GM12878 (cell line): ENCODE data around the gene CAPZB. TPM values are rescaled to one million over a fixed set of nuclear protein-coding genes. Genes with fewer than 3 reads are reported as not detected.

Experiments used
- ATAC-seq: fragments of 200-7000 bp; cut with Tn5 transposase; 3 replicates; pipeline ENCODE4 v1.9.1; 2020; ENCODE audit warnings: mild to moderate bottlenecking, moderate library complexity
- BruUV-seq: library from RNA; stranded (reverse); fragments of 400-500 nt; replicated peaks from 2 replicates; lab custom pipeline; 2021; lab: Mats Ljungman, UMichigan
- CTCF ChIA-PET: fragments of 300-600 bp; sonication (Branson Sonifier 250); formaldehyde crosslinking; extraction: SDS; loops from one replicate; lab custom pipeline; 2021; ENCODE audit warnings: inconsistent platforms; lab: Yijun Ruan, JAX
- POLR2A ChIA-PET: fragments of 350-600 bp; formaldehyde crosslinking; extraction: SDS; loops from one replicate; lab custom pipeline; 2021; ENCODE audit warnings: inconsistent platforms; lab: Charles Lee
- RAD21 ChIA-PET: fragments of 300-600 bp; sonication (Branson Sonifier 250); formaldehyde crosslinking; loops from one replicate; lab custom pipeline; 2023; ENCODE audit warnings: antibody characterized with exemption; ENCODE audit not compliant: unreplicated experiment; lab: Charles Lee
- SMC1A ChIA-PET: fragments of 300-600 bp; sonication (Branson Sonifier 250); formaldehyde crosslinking; loops from one replicate; lab custom pipeline; 2023; ENCODE audit not compliant: unreplicated experiment, uncharacterized antibody; lab: Charles Lee
- DNase-seq: peaks from one replicate; pipeline ENCODE4 v3.0.0-alpha.2; 2011; ENCODE audit warnings: low read depth, low spot score
- FAIRE-seq: peaks from 3 replicates; lab custom pipeline; 2011; peaks lifted over from hg19 to GRCh38; lab: Jason Lieb, UNC
- H2AFZ ChIP-seq: 2 replicates; pipeline ENCODE4 v1.6.0; 2011; ENCODE audit warnings: low read depth, low read length, control low read depth; ENCODE audit not compliant: control insufficient read depth
- H3K27ac ChIP-seq: 2 replicates; pipeline ENCODE4 v1.5.1; 2011; ENCODE audit warnings: control low read depth; ENCODE audit not compliant: control insufficient read depth, insufficient read depth
- H3K27me3 ChIP-seq, 2 experiments: replicated peaks in 1 of 2; 2 replicates each; pipeline versions ENCODE4 v1.6.0 to v1.6.1; 2011; ENCODE audit warnings: low read length in 1 of 2; ENCODE audit not compliant: control insufficient read depth in 2 of 2, insufficient read depth in 2 of 2
- H3K36me3 ChIP-seq, 2 experiments: 2 replicates each; pipeline ENCODE4 v1.5.1; 2011; ENCODE audit warnings: low read length in 1 of 2; ENCODE audit not compliant: control insufficient read depth in 2 of 2, insufficient read depth in 2 of 2
- H3K4me1 ChIP-seq: 2 replicates; pipeline ENCODE4 v1.6.1; 2011; ENCODE audit warnings: mild to moderate bottlenecking, low read length, moderate library complexity, mixed read lengths; ENCODE audit not compliant: control insufficient read depth, insufficient read depth
- H3K4me2 ChIP-seq: 2 replicates; pipeline ENCODE4 v1.6.0; 2011; ENCODE audit warnings: control low read depth; ENCODE audit not compliant: control insufficient read depth, insufficient read depth
- H3K4me3 ChIP-seq: fragments of 200-600 bp; sonication (generic); 2 replicates; pipeline ENCODE4 v1.5.1; 2016
- H3K79me2 ChIP-seq: 2 replicates; pipeline ENCODE4 v1.6.0; 2011; ENCODE audit warnings: low read length; ENCODE audit not compliant: control insufficient read depth, insufficient read depth
- H3K9ac ChIP-seq: 2 replicates; pipeline ENCODE4 v1.8.0; 2011; ENCODE audit warnings: low read length, control low read depth, mixed read lengths; ENCODE audit not compliant: control insufficient read depth, insufficient read depth
- H3K9me3 ChIP-seq: replicated peaks from 3 replicates; pipeline ENCODE4 v1.5.1; 2011; ENCODE audit warnings: mild to moderate bottlenecking, low read length; ENCODE audit not compliant: control insufficient read depth, insufficient read depth
- H4K20me1 ChIP-seq: 2 replicates; pipeline ENCODE4 v1.6.0; 2011; ENCODE audit not compliant: control insufficient read depth, insufficient read depth
- ATF7 ChIP-seq: fragments of 450-650 bp; IDR thresholded peaks from 2 replicates; pipeline ENCODE4 v1.6.1; 2016; ENCODE audit warnings: low read depth, mild to moderate bottlenecking
- EP300 ChIP-seq, 2 experiments: fragments of 150-350 bp in 1 of 2; IDR thresholded peaks; 2 replicates each; pipeline ENCODE4 v1.6.1; 2011 to 2012; ENCODE audit warnings: low read depth in 2 of 2, low read length in 2 of 2, borderline replicate concordance in 1 of 2, improper control_type of control experiment in 1 of 2, inconsistent platforms in 1 of 2; ENCODE audit not compliant: control insufficient read depth in 1 of 2
- MEF2B ChIP-seq: fragments of 450-650 bp; IDR thresholded peaks from 2 replicates; pipeline ENCODE4 v1.6.1; 2018; ENCODE audit warnings: mild to moderate bottlenecking, moderate library complexity; ENCODE audit not compliant: partially characterized antibody, poor library complexity, severe bottlenecking
- POLR2A ChIP-seq: IDR thresholded peaks from 2 replicates; pipeline ENCODE4 v1.6.1; 2011; ENCODE audit warnings: low read depth, mild to moderate bottlenecking, low read length
- RB1 ChIP-seq: fragments of 450-650 bp; formaldehyde crosslinking; IDR thresholded peaks from 2 replicates; pipeline ENCODE4 v1.6.1; 2017; ENCODE audit warnings: mild to moderate bottlenecking, borderline replicate concordance
- STAT3 ChIP-seq: IDR thresholded peaks from 2 replicates; pipeline ENCODE4 v1.6.1; 2011; ENCODE audit warnings: low read depth, low read length, improper control_type of control experiment
- TCF12 ChIP-seq: IDR thresholded peaks from 2 replicates; pipeline ENCODE4 v1.6.1; 2011; ENCODE audit warnings: low read depth, mild to moderate bottlenecking, low read length
- WGBS: methylation state at CpG from one replicate; pipeline ENCODE4 v1.1.6; 2016; ENCODE audit warnings: low lambda C conversion rate; ENCODE audit not compliant: insufficient replicate concordance, insufficient coverage; ENCODE audit errors: missing lambda C conversion rate; 5-methylcytosine and 5-hydroxymethylcytosine counted together
- in situ Hi-C: fragments of 300-500 bp; cut with MboI; formaldehyde crosslinking; loops from 9 replicates; pipeline ENCODE4 v1.14.3; 2018; ENCODE audit warnings: mixed read lengths
- intact Hi-C: fragments of 100-400 bp; cut with micrococcal nuclease; formaldehyde crosslinking; loops from one replicate; pipeline ENCODE4 v1.14.2; 2022; ENCODE audit not compliant: unreplicated experiment
- polyA plus RNA-seq, 11 experiments: library from polyadenylated mRNA; depleted of rRNA in 4 of 11; unstranded in 6 of 11; stranded (reverse) in 5 of 11; fragments of >200 nt; fragmentation: Nextera tagmentation in 4 of 11; fragmentation: Illumina TruSeq in 1 of 11; extraction: Ambion mirVana in 4 of 11; extraction: Trizol in 1 of 11; gene quantifications; 1 replicate in 1 of 11; 2 replicates in 10 of 11; pipeline versions ENCODE4 v1.2.1 to v1.2.3, GENCODE V29; 2011 to 2016; ENCODE audit warnings: inconsistent platforms in 2 of 11, missing spikeins in 2 of 11, low read depth in 1 of 11
- total RNA-seq, 4 experiments: library from RNA; depleted of rRNA in 3 of 4; stranded (reverse); fragments of >200 nt in 3 of 4; fragmentation: Illumina TruSeq in 1 of 4; extraction: Trizol in 1 of 4; gene quantifications; 2 replicates each; pipeline versions ENCODE4 v1.2.1 to v1.2.3, GENCODE V29; 2013 to 2021
- TF ChIP-seq, protein P1 (sequence below): fragments of 450-650 bp; IDR thresholded peaks from 2 replicates; pipeline ENCODE4 v1.6.1; 2016; ENCODE audit warnings: mild to moderate bottlenecking

CAPZB gene
- total and polyA plus RNA-seq, 10 of the 15 experiments (the other 5 are each of a cell fraction or from before 2014, with no cell fraction given), result 104 to 454 (median 213) TPM

DNA sequence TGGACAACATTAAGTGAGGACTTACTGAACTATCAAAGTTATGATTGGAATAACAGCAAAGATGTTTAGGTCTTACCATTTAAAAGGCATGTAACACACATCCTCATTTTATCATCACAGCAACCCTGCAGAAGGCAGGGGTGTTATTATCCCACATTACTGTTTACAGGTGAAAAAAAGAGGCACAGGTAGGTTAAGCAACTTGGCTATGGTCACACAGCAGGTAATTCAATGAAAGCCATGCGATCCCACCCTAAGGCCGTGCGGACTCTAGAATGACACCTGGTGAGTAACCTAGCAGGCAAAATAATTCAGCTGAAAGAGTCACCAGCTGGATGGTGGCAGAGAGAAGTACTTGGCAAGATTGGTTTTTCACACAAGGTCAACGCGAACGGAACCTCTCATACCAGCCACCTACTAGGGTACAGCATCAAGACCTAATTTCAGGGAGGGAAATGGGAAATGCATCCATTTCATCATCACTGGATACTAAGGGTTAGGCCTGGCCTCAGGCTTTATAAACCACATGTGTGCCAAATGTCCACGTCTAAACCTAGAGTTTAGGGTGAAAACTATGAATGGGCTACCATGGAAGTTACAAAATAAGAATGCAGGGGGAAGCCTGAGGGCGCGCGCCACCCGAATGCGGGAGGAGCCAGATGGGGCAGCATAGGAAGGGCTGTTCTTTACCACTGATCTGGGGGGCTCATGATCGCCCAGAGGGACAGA is 88.0 kb downstream of the CAPZB start:
- POLR2A ChIA-PET, result no interaction called here
- no peak overlapping the region for H3K4me2 ChIP-seq
- no peaks in the 10 kb centered on the region; the same call in 1 of the 2 replicates for H4K20me1 ChIP-seq
- H2AFZ ChIP-seq, result no peak overlapping the region
- in situ Hi-C loops, result no loop called here
- intact Hi-C loops, result no loop called here
- peaks cover 24% of the 10 kb centered on the region for H3K4me1 ChIP-seq
- TF ChIP-seq RB1, result no peak
- no peak for TF ChIP-seq MEF2B
- TF ChIP-seq POLR2A, result no peak
- TF ChIP-seq TCF12, result no peak
- TF ChIP-seq STAT3, result no peak
- no peak for TF ChIP-seq ATF7
- TF ChIP-seq, protein P1, sequence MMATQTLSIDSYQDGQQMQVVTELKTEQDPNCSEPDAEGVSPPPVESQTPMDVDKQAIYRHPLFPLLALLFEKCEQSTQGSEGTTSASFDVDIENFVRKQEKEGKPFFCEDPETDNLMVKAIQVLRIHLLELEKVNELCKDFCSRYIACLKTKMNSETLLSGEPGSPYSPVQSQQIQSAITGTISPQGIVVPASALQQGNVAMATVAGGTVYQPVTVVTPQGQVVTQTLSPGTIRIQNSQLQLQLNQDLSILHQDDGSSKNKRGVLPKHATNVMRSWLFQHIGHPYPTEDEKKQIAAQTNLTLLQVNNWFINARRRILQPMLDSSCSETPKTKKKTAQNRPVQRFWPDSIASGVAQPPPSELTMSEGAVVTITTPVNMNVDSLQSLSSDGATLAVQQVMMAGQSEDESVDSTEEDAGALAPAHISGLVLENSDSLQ, result no peak
- TF ChIP-seq EP300 (IDR thresholded peaks at IDR 0.05; ENCODE audit: borderline replicate concordance in 1 of 2, control insufficient read depth in 1 of 2, low read depth in 2 of 2, low read length in 2 of 2), result no peak
- ATAC-seq, result no peak
- no peak overlapping the region for H3K27ac ChIP-seq
- DNase-seq, result no peak
- peaks cover 59% of the 10 kb centered on the region for H3K79me2 ChIP-seq
- SMC1A ChIA-PET, result no interaction called here
- FAIRE-seq, result no peak
- CTCF ChIA-PET, result interaction anchor here (0.6 kb wide), 1 partner anchor 306 kb away, joined by 3 read pairs; no protein-coding TSS in a partner anchor
- no peak overlapping the region for H3K9ac ChIP-seq
- H3K4me3 ChIP-seq, result no peak overlapping the region
- 86% methylated on average over 13 of the region's 13 CpGs for WGBS
- no TSS peak for BruUV-seq
- peaks cover 10 to 11% of the 10 kb centered on the region in 2 experiments for H3K36me3 ChIP-seq
- RAD21 ChIA-PET, result no interaction called here
- no peaks in the 10 kb centered on the region for H3K27me3 ChIP-seq
- no peaks in the 10 kb centered on the region for H3K9me3 ChIP-seq
